GM12878 (cell line): ENCODE data around the gene DDX39B. TPM values are rescaled to one million over a fixed set of nuclear protein-coding genes. Genes with fewer than 3 reads are reported as not detected.

ENCODE experiments used
- ATF2 ChIP-seq: IDR thresholded peaks from 2 replicates; pipeline ENCODE4 v1.6.1; 2012; ENCODE audit warnings: low read length, inconsistent platforms
- ATF7 ChIP-seq: fragments of 450-650 bp; IDR thresholded peaks from 2 replicates; pipeline ENCODE4 v1.6.1; 2016; ENCODE audit warnings: low read depth, mild to moderate bottlenecking
- IKZF1 ChIP-seq: fragments of 450-650 bp; conservative IDR thresholded peaks from 2 replicates; pipeline ENCODE4 v1.6.1; 2017; ENCODE audit warnings: antibody characterized with exemption, mild to moderate bottlenecking
- MYB ChIP-seq: fragments of 150-350 bp; IDR thresholded peaks from 2 replicates; pipeline ENCODE4 v1.6.1; 2014; ENCODE audit warnings: mild to moderate bottlenecking, low read depth, low read length, borderline replicate concordance
- NFXL1 ChIP-seq: fragments of 450-650 bp; IDR thresholded peaks from 2 replicates; pipeline ENCODE4 v1.6.1; 2017; ENCODE audit warnings: antibody characterized with exemption, mild to moderate bottlenecking, borderline replicate concordance
- PRDM15 ChIP-seq: fragments of 450-650 bp; formaldehyde crosslinking; IDR thresholded peaks from 2 replicates; pipeline ENCODE4 v1.4.0; 2020; ENCODE audit warnings: mild to moderate bottlenecking, moderate library complexity
- SKIL ChIP-seq: fragments of 450-650 bp; IDR thresholded peaks from 2 replicates; pipeline ENCODE4 v1.6.1; 2017; ENCODE audit warnings: mild to moderate bottlenecking, low read depth, inconsistent platforms; ENCODE audit not compliant: poor library complexity, severe bottlenecking
- SP1 ChIP-seq: IDR thresholded peaks from one replicate; pipeline ENCODE4 v1.6.1; 2011; ENCODE audit warnings: low read depth, low read length
- SUZ12 ChIP-seq: fragments of 200-600 bp; sonication (generic); IDR thresholded peaks from one replicate; pipeline ENCODE4 v1.6.1; 2018; ENCODE audit warnings: antibody characterized with exemption, mild to moderate bottlenecking; ENCODE audit not compliant: unreplicated experiment
- ZNF384 ChIP-seq: IDR thresholded peaks from 2 replicates; pipeline ENCODE4 v1.6.1; 2012; ENCODE audit warnings: low read depth, mild to moderate bottlenecking, low read length, improper control_type of control experiment, borderline replicate concordance
- ZZZ3 ChIP-seq: IDR thresholded peaks from 2 replicates; pipeline ENCODE4 v1.6.1; 2011; ENCODE audit warnings: low read depth; ENCODE audit not compliant: control insufficient read depth, insufficient read length
- polyA plus RNA-seq, 11 experiments: library from polyadenylated mRNA; depleted of rRNA in 4 of 11; unstranded in 6 of 11; stranded (reverse) in 5 of 11; fragments of >200 nt; fragmentation: Nextera tagmentation in 4 of 11; fragmentation: Illumina TruSeq in 1 of 11; extraction: Ambion mirVana in 4 of 11; extraction: Trizol in 1 of 11; gene quantifications; 1 replicate in 1 of 11; 2 replicates in 10 of 11; pipeline versions ENCODE4 v1.2.1 to v1.2.3, GENCODE V29; 2011 to 2016; ENCODE audit warnings: inconsistent platforms in 2 of 11, missing spikeins in 2 of 11, low read depth in 1 of 11
- total RNA-seq, 4 experiments: library from RNA; depleted of rRNA in 3 of 4; stranded (reverse); fragments of >200 nt in 3 of 4; fragmentation: Illumina TruSeq in 1 of 4; extraction: Trizol in 1 of 4; gene quantifications; 2 replicates each; pipeline versions ENCODE4 v1.2.1 to v1.2.3, GENCODE V29; 2013 to 2021
- TF ChIP-seq, protein P1 (sequence below), 3 experiments: IDR thresholded peaks in 2 of 3; conservative IDR thresholded peaks in 1 of 3; 2 replicates each; pipeline ENCODE4 v1.5.1; 2011; ENCODE audit warnings: low read depth in 3 of 3, low read length in 3 of 3, mild to moderate bottlenecking in 3 of 3, control low read depth in 2 of 3, moderate library complexity in 2 of 3, inconsistent platforms in 1 of 3, mixed read lengths in 1 of 3; ENCODE audit not compliant: control insufficient read depth in 2 of 3, insufficient read depth in 1 of 3; ENCODE audit errors: extremely low read depth in 1 of 3
- TF ChIP-seq, protein P2 (sequence below): fragments of 450-650 bp; formaldehyde crosslinking; IDR thresholded peaks from 2 replicates; pipeline ENCODE4 v1.5.0; 2022; ENCODE audit warnings: mild to moderate bottlenecking, missing genetic modification characterization
- TF ChIP-seq, protein P3 (sequence below): IDR thresholded peaks from 2 replicates; pipeline ENCODE4 v1.6.1; 2011; ENCODE audit warnings: low read depth, mild to moderate bottlenecking, low read length, moderate library complexity, borderline replicate concordance; ENCODE audit errors: extremely low read depth

DDX39B gene
- total and polyA plus RNA-seq, 10 of the 15 experiments (the other 5 are each of a cell fraction or from before 2014, with no cell fraction given): 271 to 661 (median 330) TPM

- TF ChIP-seq PRDM15 (CRISPR knock-in tag): no peak
- TF ChIP-seq, protein P1, sequence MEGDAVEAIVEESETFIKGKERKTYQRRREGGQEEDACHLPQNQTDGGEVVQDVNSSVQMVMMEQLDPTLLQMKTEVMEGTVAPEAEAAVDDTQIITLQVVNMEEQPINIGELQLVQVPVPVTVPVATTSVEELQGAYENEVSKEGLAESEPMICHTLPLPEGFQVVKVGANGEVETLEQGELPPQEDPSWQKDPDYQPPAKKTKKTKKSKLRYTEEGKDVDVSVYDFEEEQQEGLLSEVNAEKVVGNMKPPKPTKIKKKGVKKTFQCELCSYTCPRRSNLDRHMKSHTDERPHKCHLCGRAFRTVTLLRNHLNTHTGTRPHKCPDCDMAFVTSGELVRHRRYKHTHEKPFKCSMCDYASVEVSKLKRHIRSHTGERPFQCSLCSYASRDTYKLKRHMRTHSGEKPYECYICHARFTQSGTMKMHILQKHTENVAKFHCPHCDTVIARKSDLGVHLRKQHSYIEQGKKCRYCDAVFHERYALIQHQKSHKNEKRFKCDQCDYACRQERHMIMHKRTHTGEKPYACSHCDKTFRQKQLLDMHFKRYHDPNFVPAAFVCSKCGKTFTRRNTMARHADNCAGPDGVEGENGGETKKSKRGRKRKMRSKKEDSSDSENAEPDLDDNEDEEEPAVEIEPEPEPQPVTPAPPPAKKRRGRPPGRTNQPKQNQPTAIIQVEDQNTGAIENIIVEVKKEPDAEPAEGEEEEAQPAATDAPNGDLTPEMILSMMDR (IDR thresholded peaks at IDR 0.05 in 2 of 3, conservative IDR thresholded peaks at IDR 0.05 in 1 of 3; ENCODE audit: control insufficient read depth in 2 of 3, extremely low read depth in 1 of 3, insufficient read depth in 1 of 3, low read depth in 3 of 3, low read length in 3 of 3): peak; percentile 72 to 94 (median 85)
- TF ChIP-seq NFXL1: no peak
- TF ChIP-seq ZNF384: no peak
- TF ChIP-seq SKIL: no peak
- TF ChIP-seq ATF7: no peak
- no peak for TF ChIP-seq ZZZ3
- peak; percentile 73 for TF ChIP-seq IKZF1
- no peak for TF ChIP-seq ATF2
- TF ChIP-seq SP1: no peak
- TF ChIP-seq, protein P2, sequence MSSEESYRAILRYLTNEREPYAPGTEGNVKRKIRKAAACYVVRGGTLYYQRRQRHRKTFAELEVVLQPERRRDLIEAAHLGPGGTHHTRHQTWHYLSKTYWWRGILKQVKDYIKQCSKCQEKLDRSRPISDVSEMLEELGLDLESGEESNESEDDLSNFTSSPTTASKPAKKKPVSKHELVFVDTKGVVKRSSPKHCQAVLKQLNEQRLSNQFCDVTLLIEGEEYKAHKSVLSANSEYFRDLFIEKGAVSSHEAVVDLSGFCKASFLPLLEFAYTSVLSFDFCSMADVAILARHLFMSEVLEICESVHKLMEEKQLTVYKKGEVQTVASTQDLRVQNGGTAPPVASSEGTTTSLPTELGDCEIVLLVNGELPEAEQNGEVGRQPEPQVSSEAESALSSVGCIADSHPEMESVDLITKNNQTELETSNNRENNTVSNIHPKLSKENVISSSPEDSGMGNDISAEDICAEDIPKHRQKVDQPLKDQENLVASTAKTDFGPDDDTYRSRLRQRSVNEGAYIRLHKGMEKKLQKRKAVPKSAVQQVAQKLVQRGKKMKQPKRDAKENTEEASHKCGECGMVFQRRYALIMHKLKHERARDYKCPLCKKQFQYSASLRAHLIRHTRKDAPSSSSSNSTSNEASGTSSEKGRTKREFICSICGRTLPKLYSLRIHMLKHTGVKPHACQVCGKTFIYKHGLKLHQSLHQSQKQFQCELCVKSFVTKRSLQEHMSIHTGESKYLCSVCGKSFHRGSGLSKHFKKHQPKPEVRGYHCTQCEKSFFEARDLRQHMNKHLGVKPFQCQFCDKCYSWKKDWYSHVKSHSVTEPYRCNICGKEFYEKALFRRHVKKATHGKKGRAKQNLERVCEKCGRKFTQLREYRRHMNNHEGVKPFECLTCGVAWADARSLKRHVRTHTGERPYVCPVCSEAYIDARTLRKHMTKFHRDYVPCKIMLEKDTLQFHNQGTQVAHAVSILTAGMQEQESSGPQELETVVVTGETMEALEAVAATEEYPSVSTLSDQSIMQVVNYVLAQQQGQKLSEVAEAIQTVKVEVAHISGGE (CRISPR knock-in tag): no peak
- TF ChIP-seq SUZ12: no peak
- TF ChIP-seq MYB: no peak
- TF ChIP-seq, protein P3, sequence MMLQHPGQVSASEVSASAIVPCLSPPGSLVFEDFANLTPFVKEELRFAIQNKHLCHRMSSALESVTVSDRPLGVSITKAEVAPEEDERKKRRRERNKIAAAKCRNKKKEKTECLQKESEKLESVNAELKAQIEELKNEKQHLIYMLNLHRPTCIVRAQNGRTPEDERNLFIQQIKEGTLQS: no peak
Observed at GRCh38 chr6:31493875-31494694, 47.7 kb downstream of the DDX39B start (continued).
